K562 treated with DMSO at 1 percent for 4 hours (cell line): ENCODE measurements around the gene CACUL1. TPM values are rescaled to one million over a fixed set of nuclear protein-coding genes. Genes with fewer than 3 reads are reported as not detected.

Experiments used
- total RNA-seq: library from RNA; unstranded; fragments of 300-600 nt; gene quantifications from 2 replicates; pipeline ENCODE4 v1.2.3, GENCODE V29; 2022; ENCODE audit not compliant: insufficient read depth

The CACUL1 gene
- total RNA-seq: 2.9 and 4.8 TPM in 2 replicates

DNA sequence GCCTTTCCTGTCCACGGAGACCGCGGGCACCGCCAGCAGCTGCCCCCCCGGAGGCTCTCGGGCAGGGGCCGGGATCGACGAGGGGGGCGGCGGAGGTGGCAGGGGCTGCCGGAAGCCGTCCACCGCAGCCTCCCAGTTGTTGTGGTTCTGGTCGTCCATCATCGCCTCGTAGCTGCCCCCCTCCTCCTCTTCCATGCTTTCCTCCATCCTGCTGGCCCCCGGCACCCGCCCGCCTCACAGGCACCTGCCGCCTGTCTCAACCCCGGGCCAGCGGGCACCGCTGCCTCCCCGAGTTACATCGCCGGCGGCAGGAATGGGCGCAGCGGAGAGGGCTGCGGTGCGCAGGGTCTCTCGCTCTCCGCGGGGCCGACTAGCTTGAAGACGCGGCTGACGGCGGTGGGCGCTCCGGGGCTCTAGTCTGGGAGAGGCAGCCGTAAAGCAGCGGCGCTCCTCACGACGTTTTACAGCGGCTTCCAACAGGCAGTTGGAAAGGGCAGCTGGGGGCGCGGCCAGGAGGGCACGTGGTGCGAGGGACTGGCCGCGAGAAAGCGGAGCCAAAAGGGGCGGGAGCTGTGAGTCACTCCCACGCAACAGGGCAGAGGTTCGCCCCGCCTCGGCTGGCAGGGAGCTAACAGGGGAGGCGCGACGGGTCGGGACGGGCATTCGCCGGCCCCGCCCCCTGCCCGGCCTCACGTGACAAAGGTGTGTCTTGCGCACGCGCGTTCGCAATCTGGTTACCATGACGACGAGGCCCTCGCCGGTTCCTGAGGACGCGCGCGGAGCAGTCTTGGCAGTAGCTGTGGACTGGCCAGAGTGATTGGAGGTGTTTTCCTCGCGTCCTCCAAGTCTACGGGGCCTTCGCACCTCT lies at the start of gene CACUL1:
CACUL1 (minus strand) TSS at position 415 of the 868 bp plus-strand sequence; CDS start at position 207, 208 bp downstream.

Other genes starting within 250 kb of the CACUL1 start
- not detected in 2 replicates for gene PRLHR, start 159.3 kb downstream of the CACUL1 start, total RNA-seq